ENCODE results near the gene ZNF789.
A peak's percentile ranks its signal among the peaks of the same experiment; 100 is the strongest.
"Not testable (repeated sequence)": the region's sequence is repeated elsewhere in the genome, so short reads cannot be mapped to it uniquely, and the experiment has no call there.

Gene ZNF789

GRCh38 chr7:99472561-99473314, at the start of gene ZNF789:
Gene ZNF789, plus strand, starts transcription at chr7:99472890. Its CDS starts 3,567 bp downstream, at chr7:99476457.
- peak; percentile 94 to 96 for DNase-seq (ENCODE audit: low read depth in 2 of 2)

GRCh38 chr7:99424932-99425730, 47.6 kb upstream of the ZNF789 start:
- DNase-seq (ENCODE audit: low read depth in 2 of 2): no peak

- no peak for DNase-seq (ENCODE audit: low read depth in 2 of 2)
Observed at GRCh38 chr7:99428972-99429566, 43.6 kb upstream of the ZNF789 start.

- no peak for DNase-seq (ENCODE audit: low read depth in 2 of 2)
Observed at GRCh38 chr7:99429756-99430155, 42.9 kb upstream of the ZNF789 start.

- DNase-seq (ENCODE audit: low read depth in 2 of 2): not testable (repeated sequence)
Observed at GRCh38 chr7:99431756-99432540, 40.7 kb upstream of the ZNF789 start.

- no peak for DNase-seq (ENCODE audit: low read depth in 2 of 2)
Observed at GRCh38 chr7:99433158-99433557, 39.5 kb upstream of the ZNF789 start.

- DNase-seq (ENCODE audit: low read depth in 2 of 2): no peak
Observed at GRCh38 chr7:99437946-99438572, 34.6 kb upstream of the ZNF789 start.

- peak; percentile 78 to 80 for DNase-seq (ENCODE audit: low read depth in 2 of 2)
Observed at GRCh38 chr7:99438573-99439480, 33.9 kb upstream of the ZNF789 start, which contains the start of the genes CPSF4 and PTCD1. Gene CPSF4, plus strand, starts transcription at chr7:99438943. Its CDS starts 140 bp downstream, at chr7:99439083. Gene PTCD1, minus strand, starts transcription at chr7:99438798. Its CDS starts 3,556 bp downstream, at chr7:99435242.

DNA sequence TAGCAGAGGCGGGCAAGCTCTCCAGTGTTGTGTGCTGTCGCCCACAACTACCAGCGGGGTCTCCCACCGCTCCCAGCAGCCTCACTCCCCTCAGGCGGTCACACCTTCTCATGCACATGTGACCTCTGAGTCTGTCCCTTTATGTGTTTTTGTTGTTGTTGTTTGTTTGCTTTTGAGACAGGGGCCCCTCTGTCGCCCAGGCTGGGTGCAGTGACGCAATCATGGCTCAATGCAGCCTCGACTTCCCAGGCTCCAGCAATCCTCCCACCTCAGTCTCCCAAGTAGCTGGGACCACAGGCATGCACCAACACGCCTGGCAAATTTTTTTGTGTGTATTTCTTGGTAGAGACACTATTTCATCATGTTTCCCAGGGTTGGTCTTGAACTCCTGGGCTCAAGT, 32.5 kb upstream of the ZNF789 start:
- no peak for DNase-seq (ENCODE audit: low read depth in 2 of 2)

DNA sequence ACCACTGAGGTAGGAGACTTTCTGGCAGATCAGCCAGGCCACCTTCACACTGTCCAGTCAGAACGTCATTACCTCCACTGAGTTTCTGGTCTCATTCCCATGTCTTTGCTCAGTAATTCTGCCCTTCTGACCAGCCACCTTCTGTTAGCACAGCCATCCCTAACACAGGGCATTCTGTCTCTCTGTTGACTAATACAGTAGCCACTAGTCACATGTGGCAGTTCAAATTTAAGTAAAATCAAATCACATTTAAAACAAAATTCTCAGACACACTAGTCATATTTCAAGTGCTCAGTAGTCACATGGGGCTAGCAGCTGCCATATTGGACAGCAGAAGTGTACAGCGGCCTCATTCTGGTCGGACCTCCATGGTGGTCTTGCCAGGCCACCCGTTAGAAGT, 26.6 kb upstream of the ZNF789 start:
- DNase-seq (ENCODE audit: low read depth in 2 of 2): no peak

GRCh38 chr7:99447943-99448342, 24.7 kb upstream of the ZNF789 start:
- DNase-seq (ENCODE audit: low read depth in 2 of 2): no peak

GRCh38 chr7:99448855-99449254, 23.8 kb upstream of the ZNF789 start:
- DNase-seq (ENCODE audit: low read depth in 2 of 2): no peak

GRCh38 chr7:99449326-99449725, 23.4 kb upstream of the ZNF789 start:
- DNase-seq (ENCODE audit: low read depth in 2 of 2): no peak

DNA sequence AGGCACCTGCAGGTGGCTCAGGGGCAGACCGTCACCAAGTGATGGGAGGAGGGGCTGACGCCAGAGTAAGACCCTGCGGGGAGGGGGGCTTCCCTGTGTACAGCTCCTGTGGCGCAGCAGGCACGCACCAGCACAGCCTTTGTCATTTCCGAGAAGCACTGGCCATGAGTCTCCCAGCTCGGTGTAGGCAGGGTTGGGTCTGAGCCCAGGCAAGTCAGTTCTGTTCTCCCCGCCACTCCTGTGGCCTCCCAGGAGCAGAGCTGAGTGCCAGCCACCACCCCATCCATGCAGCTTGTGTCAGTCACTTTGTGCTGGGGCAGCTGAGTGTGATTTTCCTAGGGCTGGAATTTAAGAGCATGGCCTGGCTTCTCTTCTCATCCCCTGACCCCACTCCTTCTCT, 20.8 kb upstream of the ZNF789 start:
- DNase-seq (ENCODE audit: low read depth in 2 of 2): no peak

- no peak for DNase-seq (ENCODE audit: low read depth in 2 of 2)
Observed at GRCh38 chr7:99452541-99452940, 20.1 kb upstream of the ZNF789 start.

DNA sequence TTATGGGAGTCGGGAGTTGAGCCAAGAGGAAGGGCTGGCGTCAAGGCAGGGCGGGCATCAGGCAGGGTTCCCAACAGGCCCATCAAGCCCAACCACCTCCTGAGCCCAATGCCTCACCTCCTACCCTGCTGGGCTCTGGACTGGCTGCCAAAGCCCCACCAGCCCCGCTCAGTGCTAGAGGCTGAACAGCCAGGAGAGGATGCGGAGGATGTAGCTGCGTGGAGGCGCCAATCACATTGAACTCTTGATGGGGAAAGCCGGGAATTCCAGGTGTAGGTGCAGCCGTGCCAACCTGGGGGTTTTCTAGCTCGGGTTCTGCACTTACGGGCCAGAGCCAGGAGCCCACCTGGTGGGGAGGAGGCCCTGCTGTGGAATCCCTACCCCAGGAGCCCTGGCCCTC, 19.6 kb upstream of the ZNF789 start:
- DNase-seq (ENCODE audit: low read depth in 2 of 2): no peak

DNA sequence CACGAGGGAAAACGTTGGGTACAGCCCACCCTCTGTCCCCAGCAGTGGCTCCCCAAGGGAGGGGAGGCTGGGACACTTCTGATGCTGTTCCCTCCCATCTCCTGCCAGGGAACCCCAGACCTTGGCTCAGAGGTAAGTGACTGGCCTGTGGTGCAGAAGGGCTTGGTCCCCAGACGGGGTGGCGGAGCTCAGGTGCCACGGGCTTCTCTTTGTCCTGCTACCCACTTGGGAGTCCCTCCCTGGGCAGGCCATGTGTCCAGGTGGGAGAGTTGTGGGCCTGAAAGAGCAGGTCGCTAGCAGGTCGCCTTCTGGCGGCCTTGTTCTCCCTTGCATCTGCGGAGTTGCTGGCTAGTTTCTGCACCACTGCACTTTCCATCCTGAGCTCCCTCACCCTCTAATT, 16.8 kb upstream of the ZNF789 start:
- DNase-seq (ENCODE audit: low read depth in 2 of 2): no peak

DNA sequence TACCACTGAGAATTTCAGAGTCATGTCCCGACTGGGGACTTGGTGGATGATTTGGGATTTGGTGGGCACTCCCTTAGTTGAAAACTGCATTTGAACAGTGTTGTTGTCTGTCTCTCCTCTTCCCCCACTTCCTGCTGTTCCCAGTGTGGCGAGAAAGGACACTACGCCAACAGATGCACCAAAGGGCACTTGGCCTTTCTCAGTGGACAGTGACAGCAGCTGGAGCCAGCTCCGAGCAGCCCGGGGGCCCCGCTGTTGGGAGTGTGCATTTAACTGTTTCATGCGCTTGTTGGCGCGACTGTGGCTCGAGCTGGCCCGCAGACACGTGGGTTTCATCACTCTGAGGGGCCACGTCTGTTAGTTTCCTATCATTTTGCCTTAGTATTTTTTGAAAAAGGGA, 16.4 kb upstream of the ZNF789 start:
- DNase-seq (ENCODE audit: low read depth in 2 of 2): no peak

DNA sequence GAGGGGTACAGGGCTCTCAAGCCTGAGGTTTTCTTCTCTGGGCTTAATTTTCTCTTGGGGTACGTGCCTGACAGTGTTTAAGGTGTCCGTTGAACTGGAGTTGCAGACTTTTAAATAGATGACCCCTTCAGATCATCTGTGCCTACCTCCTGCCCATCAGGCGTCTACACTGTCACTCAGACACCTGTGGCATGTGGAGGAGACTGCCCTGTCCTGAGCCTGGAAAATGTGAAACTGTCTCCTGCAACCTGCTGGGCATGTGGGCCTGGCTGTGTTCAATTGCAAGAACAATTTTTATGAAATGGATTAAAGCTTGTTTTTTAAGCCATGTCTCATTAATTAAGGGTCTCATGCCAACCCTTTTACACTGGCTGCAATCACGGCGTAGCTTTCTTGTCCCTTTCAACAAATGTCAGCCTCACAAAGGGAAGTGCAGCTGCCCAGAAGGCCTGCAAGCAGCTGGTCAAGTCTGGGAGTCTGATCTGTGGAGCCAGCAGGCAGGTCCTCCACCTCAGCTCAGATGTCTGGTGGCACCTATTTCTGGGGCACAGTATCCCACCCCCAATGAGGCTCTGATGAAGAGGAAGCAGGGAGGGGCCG, 15.5 kb upstream of the ZNF789 start:
- no peak for DNase-seq (ENCODE audit: low read depth in 2 of 2)
